GM13976 (cell line): ENCODE results near the gene ZNF714.

Source experiments
- DNase-seq: peaks from one replicate; pipeline ENCODE4 v3.0.0; 2012; ENCODE audit warnings: low spot score
- CTCF ChIP-seq: IDR thresholded peaks from 2 replicates; pipeline ENCODE4 v1.5.1; 2012; ENCODE audit warnings: borderline replicate concordance, mild to moderate bottlenecking; ENCODE audit not compliant: insufficient read depth; ENCODE audit errors: extremely low read depth, missing control alignments, control extremely low read depth
- in situ Hi-C: fragments of 300-500 bp; cut with MboI; formaldehyde crosslinking; loops from one replicate; pipeline ENCODE4 v1.12.0; 2022; ENCODE audit warnings: low sequenced_read_pairs, mixed read lengths, inconsistent platforms; ENCODE audit not compliant: unreplicated experiment

Gene ZNF714

GRCh38 chr19:21109116-21109515, 27.1 kb downstream of the ZNF714 start:
- DNase-seq = no peak
- TF ChIP-seq CTCF = no peak
- in situ Hi-C loops = no loop called here

GRCh38 chr19:21110183-21110582, 28.2 kb downstream of the ZNF714 start:
- in situ Hi-C loops = no loop called here
- DNase-seq = no peak
- TF ChIP-seq CTCF = no peak

GRCh38 chr19:21115430-21115829, 33.4 kb downstream of the ZNF714 start:
- in situ Hi-C loops = no loop called here
- DNase-seq = no peak
- no peak for TF ChIP-seq CTCF

GRCh38 chr19:21117041-21117907, 35.3 kb downstream of the ZNF714 start:
- in situ Hi-C loops = no loop called here
- DNase-seq = no peak
- TF ChIP-seq CTCF = no peak

- in situ Hi-C loops = no loop called here
- TF ChIP-seq CTCF = no peak
- no peak for DNase-seq
Measured at GRCh38 chr19:21126078-21126477, 44.1 kb downstream of the ZNF714 start.

- TF ChIP-seq CTCF = no peak
- in situ Hi-C loops = no loop called here
- no peak for DNase-seq
Measured at GRCh38 chr19:21127001-21127400, 45.0 kb downstream of the ZNF714 start.
